WTC11 (cell line): ENCODE results near the gene CXCL16. TPM values are rescaled to one million over a fixed set of nuclear protein-coding genes. Genes with fewer than 3 reads are reported as not detected.

Experiments used
- ATAC-seq: fragments of 200-7000 bp; cut with Tn5 transposase; 2 replicates; pipeline ENCODE4 v1.10.0; 2021; ENCODE audit warnings: mild to moderate bottlenecking, moderate library complexity
- CTCF ChIA-PET: fragments of 300-600 bp; sonication (Branson Sonifier 250); formaldehyde crosslinking; loops from one replicate; lab custom pipeline; 2021; ENCODE audit warnings: antibody characterized with exemption; lab: Charles Lee
- POLR2A ChIA-PET: fragments of 350-600 bp; sonication (Branson Sonifier 250); formaldehyde crosslinking; loops from one replicate; lab custom pipeline; 2021; ENCODE audit warnings: antibody characterized with exemption; lab: Charles Lee
- DNase-seq: peaks from one replicate; pipeline ENCODE4 v3.0.0; 2021; ENCODE audit warnings: low spot score
- H3K27ac Mint-ChIP-seq: 2 replicates; pipeline ENCODE4 v1.8.0; 2021; ENCODE audit warnings: mixed read lengths
- H3K27me3 Mint-ChIP-seq: 2 replicates; pipeline ENCODE4 v1.8.0; 2021; ENCODE audit warnings: low read depth, mild to moderate bottlenecking, moderate library complexity, mixed read lengths
- H3K36me3 Mint-ChIP-seq: 2 replicates; pipeline ENCODE4 v1.8.0; 2021; ENCODE audit warnings: mixed read lengths
- H3K4me1 Mint-ChIP-seq: 2 replicates; pipeline ENCODE4 v1.8.0; 2022; ENCODE audit warnings: mixed read lengths
- H3K4me3 Mint-ChIP-seq: 2 replicates; pipeline ENCODE4 v1.8.0; 2021; ENCODE audit warnings: mild to moderate bottlenecking, moderate library complexity, mixed read lengths
- H3K9me3 Mint-ChIP-seq: 2 replicates; pipeline ENCODE4 v1.8.0; 2021; ENCODE audit warnings: mixed read lengths
- FOXK1 ChIP-seq: sonication (generic); formaldehyde crosslinking; IDR thresholded peaks from 2 replicates; pipeline ENCODE4 v1.8.0; 2022; ENCODE audit warnings: mild to moderate bottlenecking, moderate library complexity, missing genetic modification reagents
- GABPB1 ChIP-seq: sonication (generic); formaldehyde crosslinking; IDR thresholded peaks from 2 replicates; pipeline ENCODE4 v1.8.1; 2023; ENCODE audit warnings: mild to moderate bottlenecking, missing genetic modification reagents
- MLX ChIP-seq: sonication (generic); formaldehyde crosslinking; IDR thresholded peaks from 2 replicates; pipeline ENCODE4 v1.8.1; 2023; ENCODE audit warnings: mild to moderate bottlenecking, missing genetic modification reagents, moderate library complexity
- NFE2L1 ChIP-seq: sonication (generic); formaldehyde crosslinking; IDR thresholded peaks from 2 replicates; pipeline ENCODE4 v1.8.1; 2023; ENCODE audit warnings: missing genetic modification reagents
- PRRX2 ChIP-seq: fragments of 250-450 bp; sonication (Bioruptor Pico); IDR thresholded peaks from 2 replicates; pipeline ENCODE4 v1.8.0; 2021; ENCODE audit warnings: mild to moderate bottlenecking
- RELA ChIP-seq: sonication (generic); formaldehyde crosslinking; IDR thresholded peaks from 2 replicates; pipeline ENCODE4 v1.8.1; 2022; ENCODE audit warnings: missing genetic modification reagents, mild to moderate bottlenecking, borderline replicate concordance
- SMAD3 ChIP-seq: sonication (generic); formaldehyde crosslinking; IDR thresholded peaks from 2 replicates; pipeline ENCODE4 v1.8.0; 2022; ENCODE audit warnings: missing genetic modification reagents, mild to moderate bottlenecking, borderline replicate concordance
- SMAD4 ChIP-seq: sonication (generic); formaldehyde crosslinking; IDR thresholded peaks from 2 replicates; pipeline ENCODE4 v1.8.0; 2022; ENCODE audit warnings: mild to moderate bottlenecking, missing genetic modification reagents
- ZNF138 ChIP-seq: sonication (generic); formaldehyde crosslinking; conservative IDR thresholded peaks from 2 replicates; pipeline ENCODE4 v1.8.1; 2022; ENCODE audit warnings: mild to moderate bottlenecking, moderate library complexity, missing genetic modification reagents
- ZNF425 ChIP-seq: fragments of 250-450 bp; sonication (Bioruptor Pico); conservative IDR thresholded peaks from 2 replicates; pipeline ENCODE4 v1.9.0; 2021; ENCODE audit warnings: mild to moderate bottlenecking
- ZNF532 ChIP-seq: fragments of 250-450 bp; sonication (Bioruptor Pico); IDR thresholded peaks from 2 replicates; pipeline ENCODE4 v1.9.0; 2021; ENCODE audit warnings: mild to moderate bottlenecking, borderline replicate concordance
- total RNA-seq: library from RNA; stranded (reverse); gene quantifications from 3 replicates; pipeline ENCODE4 v1.2.3, GENCODE V29; 2021

The CXCL16 gene
- total RNA-seq, 1 experiment from 2014 or later, result 3.8 TPM

GRCh38 chr17:4777969-4778760 lies 38.4 kb upstream of the CXCL16 start:
- peaks cover 18% of the 10 kb centered on the region for H3K27me3 Mint-ChIP-seq

GRCh38 chr17:4772235-4772613 lies 32.5 kb upstream of the CXCL16 start:
- no peak overlapping the region for H3K27ac Mint-ChIP-seq
- DNase-seq (no peak), ATAC-seq (no peak)
- peaks cover 4% of the 10 kb centered on the region; the same call in 1 of the 2 replicates for H3K27me3 Mint-ChIP-seq
- POLR2A ChIA-PET, result no interaction called here
- H3K4me3 Mint-ChIP-seq, result no peak overlapping the region
- TF ChIP-seq FOXK1 (CRISPR knock-in tag) (no peak), MLX (CRISPR knock-in tag) (no peak), ZNF425 (CRISPR knock-in tag) (no peak), SMAD4 (no peak), SMAD3 (CRISPR knock-in tag) (no peak), ZNF532 (no peak), RELA (CRISPR knock-in tag) (no peak)
- no peaks in the 10 kb centered on the region for H3K4me1 Mint-ChIP-seq
- H3K9me3 Mint-ChIP-seq, result no peaks in the 10 kb centered on the region
- CTCF ChIA-PET, result interaction anchor here (3.0 kb wide), 1 partner anchor 40 kb away, joined by 9 read pairs; the partner anchor contains the start of gene MED11
- H3K36me3 Mint-ChIP-seq, result no peaks in the 10 kb centered on the region

More at GRCh38 chr17:4777969-4778760, 38.4 kb upstream of the CXCL16 start:
- Mint-ChIP-seq H3K9me3 (no peaks in the 10 kb centered on the region), H3K27ac (no peak overlapping the region), H3K4me3 (no peak overlapping the region), H3K4me1 (no peaks in the 10 kb centered on the region), H3K36me3 (no peaks in the 10 kb centered on the region)
- no peak for TF ChIP-seq PRRX2
- TF ChIP-seq GABPB1, result peak; percentile 94
- CTCF ChIA-PET, result interaction anchor here (2.7 kb wide), 1 partner anchor 12 kb away, joined by 13 read pairs; no protein-coding TSS in a partner anchor
- POLR2A ChIA-PET, result interaction anchor here (0.6 kb wide), 1 partner anchor 39 kb away, joined by 8 read pairs; no protein-coding TSS in a partner anchor
- DNase-seq (no peak), ATAC-seq (no peak)

- no peak for ATAC-seq
- ChIA-PET POLR2A (no interaction called here), CTCF (interaction anchor here (3.0 kb wide), 1 partner anchor 39 kb away, joined by 9 read pairs; the partner anchor contains the start of gene MED11)
- H3K27me3 Mint-ChIP-seq, result peaks cover 4% of the 10 kb centered on the region; the same call in 1 of the 2 replicates
- no peaks in the 10 kb centered on the region for H3K36me3 Mint-ChIP-seq
- no peaks in the 10 kb centered on the region for H3K4me1 Mint-ChIP-seq
- no peaks in the 10 kb centered on the region for H3K9me3 Mint-ChIP-seq
- TF ChIP-seq GABPB1 (peak; percentile 55), NFE2L1 (CRISPR knock-in tag) (no peak), ZNF138 (no peak)
- no peak for DNase-seq
- no peak within 1 kb of the TSS for H3K27ac Mint-ChIP-seq
- H3K4me3 Mint-ChIP-seq, result no peak within 1 kb of the TSS
Measured at GRCh38 chr17:4771519-4772234, 31.9 kb upstream of the CXCL16 start, which contains the start of gene TM4SF5. TSS of gene TM4SF5 (plus strand) at chr17:4771886. CDS start at chr17:4771923, 37 bp downstream.
